ENCODE data around the gene CCNJL. TPM values are rescaled to one million over a fixed set of nuclear protein-coding genes. Genes with fewer than 3 reads are reported as not detected.
"Not testable (repeated sequence)": the region's sequence is repeated elsewhere in the genome, so short reads cannot be mapped to it uniquely, and the experiment has no call there.

CCNJL gene
- total and polyA plus RNA-seq, 7 donors: 0.16 to 18.7 (median 4.7) TPM

- 58 to 79% methylated on average over 6 of the region's 6 CpGs for WGBS, 2 donors
- H3K27ac ChIP-seq: no peak overlapping the region
- H3K4me1 ChIP-seq: peaks cover 0 to 5% (median 4%) of the 10 kb centered on the region in 4 donors
- peak; percentile 49 for DNase-seq
- TF ChIP-seq POLR2A (IDR thresholded peaks at IDR 0.05): no peak
- TF ChIP-seq POLR2AphosphoS5 (IDR thresholded peaks at IDR 0.05): no peak
- no peak for TF ChIP-seq EP300 (IDR thresholded peaks at IDR 0.05)
- TF ChIP-seq, protein P1, sequence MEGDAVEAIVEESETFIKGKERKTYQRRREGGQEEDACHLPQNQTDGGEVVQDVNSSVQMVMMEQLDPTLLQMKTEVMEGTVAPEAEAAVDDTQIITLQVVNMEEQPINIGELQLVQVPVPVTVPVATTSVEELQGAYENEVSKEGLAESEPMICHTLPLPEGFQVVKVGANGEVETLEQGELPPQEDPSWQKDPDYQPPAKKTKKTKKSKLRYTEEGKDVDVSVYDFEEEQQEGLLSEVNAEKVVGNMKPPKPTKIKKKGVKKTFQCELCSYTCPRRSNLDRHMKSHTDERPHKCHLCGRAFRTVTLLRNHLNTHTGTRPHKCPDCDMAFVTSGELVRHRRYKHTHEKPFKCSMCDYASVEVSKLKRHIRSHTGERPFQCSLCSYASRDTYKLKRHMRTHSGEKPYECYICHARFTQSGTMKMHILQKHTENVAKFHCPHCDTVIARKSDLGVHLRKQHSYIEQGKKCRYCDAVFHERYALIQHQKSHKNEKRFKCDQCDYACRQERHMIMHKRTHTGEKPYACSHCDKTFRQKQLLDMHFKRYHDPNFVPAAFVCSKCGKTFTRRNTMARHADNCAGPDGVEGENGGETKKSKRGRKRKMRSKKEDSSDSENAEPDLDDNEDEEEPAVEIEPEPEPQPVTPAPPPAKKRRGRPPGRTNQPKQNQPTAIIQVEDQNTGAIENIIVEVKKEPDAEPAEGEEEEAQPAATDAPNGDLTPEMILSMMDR (IDR thresholded peaks at IDR 0.05): no peak
- intact Hi-C loops (cut with DNase I): no loop called here
- H3K9me3 ChIP-seq: no peaks in the 10 kb centered on the region
- H3K36me3 ChIP-seq: peaks cover 0 to 6% (median 0%) of the 10 kb centered on the region in 4 donors
- no peak overlapping the region for H3K4me3 ChIP-seq
- no peaks in the 10 kb centered on the region for H3K27me3 ChIP-seq
Observed at GRCh38 chr5:160347448-160347847, 35.1 kb upstream of the CCNJL start.

DNA sequence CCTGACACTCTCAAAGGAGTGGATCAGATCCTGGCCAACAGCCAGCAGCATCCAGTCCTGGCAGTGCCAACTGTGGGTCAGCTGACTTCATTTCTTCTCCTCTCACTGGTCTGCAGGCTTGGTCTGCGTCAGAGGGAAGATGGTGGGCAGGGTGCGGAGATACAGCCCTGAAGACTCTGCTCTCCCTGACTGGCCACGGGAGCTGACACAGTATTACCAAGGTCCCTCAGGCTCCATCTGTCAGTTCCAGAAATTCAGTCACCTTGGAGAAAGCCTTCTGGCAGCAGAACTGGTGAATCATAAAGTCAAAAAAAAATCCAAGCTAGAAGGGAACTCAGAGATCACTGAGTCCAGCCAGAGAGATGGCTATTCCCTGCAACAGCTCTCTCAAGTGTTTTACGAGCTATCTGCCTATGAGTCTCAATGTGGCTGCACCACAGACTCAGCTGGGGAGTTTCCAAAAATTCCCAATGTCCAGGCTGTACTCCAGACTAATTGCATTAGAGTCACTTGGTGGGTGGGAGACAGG, 30.1 kb upstream of the CCNJL start:
- Histone ChIP-seq H3K4me3 (no peak overlapping the region), H3K27me3 (no peaks in the 10 kb centered on the region), H3K27ac (no peak overlapping the region), H3K4me1 (peaks cover 0 to 5% (median 4%) of the 10 kb centered on the region in 4 donors), H3K9me3 (no peaks in the 10 kb centered on the region), H3K36me3 (no peaks in the 10 kb centered on the region)
- peak; percentile 60 for DNase-seq
- no peak for TF ChIP-seq EP300 (IDR thresholded peaks at IDR 0.05)
- TF ChIP-seq POLR2AphosphoS5 (IDR thresholded peaks at IDR 0.05): no peak
- TF ChIP-seq, protein P1 (IDR thresholded peaks at IDR 0.05): no peak
- TF ChIP-seq POLR2A (IDR thresholded peaks at IDR 0.05): no peak
- WGBS, 2 donors: 88% methylated on average over 4 of the region's 4 CpGs
- intact Hi-C loops (cut with DNase I): no loop called here

DNA sequence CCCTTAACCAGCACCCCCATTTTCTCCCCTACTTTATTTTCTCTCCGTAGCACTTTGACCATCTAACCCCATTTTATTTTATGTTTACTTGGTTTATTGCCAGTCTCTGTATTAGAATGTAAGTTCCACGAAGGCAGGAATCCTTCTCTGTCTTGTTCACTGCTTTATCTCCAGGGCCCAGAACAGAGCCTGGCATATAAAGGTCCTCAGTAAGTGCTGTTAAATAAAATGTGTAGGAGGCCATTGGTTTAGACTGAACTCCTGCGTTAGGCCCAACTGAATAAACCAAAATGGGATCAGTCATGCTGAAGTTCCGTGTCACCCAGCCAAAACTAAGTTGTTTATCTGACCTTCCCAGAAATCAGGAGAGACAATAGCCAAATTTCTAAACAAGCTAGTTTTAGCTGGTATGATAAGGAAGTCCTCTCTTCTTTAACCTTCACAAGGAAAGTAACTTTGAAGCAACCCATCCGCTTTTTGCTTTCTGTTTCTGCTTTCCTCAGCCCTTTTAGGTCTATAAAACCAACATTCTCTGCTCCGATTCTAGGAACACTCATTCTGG, 29.0 kb upstream of the CCNJL start:
- Histone ChIP-seq H3K36me3 (no peaks in the 10 kb centered on the region), H3K27ac (no peak overlapping the region), H3K9me3 (no peaks in the 10 kb centered on the region), H3K27me3 (no peaks in the 10 kb centered on the region), H3K4me1 (peaks cover 0 to 5% (median 4%) of the 10 kb centered on the region in 4 donors), H3K4me3 (no peak overlapping the region)
- no peak for TF ChIP-seq POLR2AphosphoS5 (IDR thresholded peaks at IDR 0.05)
- TF ChIP-seq, protein P1 (IDR thresholded peaks at IDR 0.05): no peak
- TF ChIP-seq POLR2A (IDR thresholded peaks at IDR 0.05): no peak
- no peak for TF ChIP-seq EP300 (IDR thresholded peaks at IDR 0.05)
- 75 to 76% methylated on average over 6 of the region's 6 CpGs for WGBS, 2 donors
- peak; percentile 4 for DNase-seq
- intact Hi-C loops (cut with DNase I): no loop called here

DNA sequence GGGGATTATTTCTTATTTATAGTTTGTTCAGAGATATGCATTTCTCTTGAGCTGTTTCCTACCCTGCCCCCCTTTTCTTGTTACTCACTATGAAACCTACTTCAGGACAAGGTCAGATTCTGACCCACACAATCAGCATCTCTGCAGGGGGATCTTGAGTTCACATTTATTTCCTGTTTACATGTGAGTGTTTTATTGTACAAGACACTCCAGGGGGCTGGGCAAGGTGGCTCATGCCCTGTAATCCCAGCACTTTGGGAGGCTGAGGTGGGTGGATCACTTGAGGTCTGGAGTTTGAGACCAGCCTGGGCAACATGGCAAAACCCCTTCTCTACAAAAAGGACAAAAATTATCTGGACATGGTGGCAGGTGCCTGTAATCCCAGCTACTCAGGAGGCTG, 28.1 kb upstream of the CCNJL start:
- intact Hi-C loops (cut with DNase I); H3K4me3 ChIP-seq; H3K27me3 ChIP-seq; H3K36me3 ChIP-seq; H3K27ac ChIP-seq; H3K9me3 ChIP-seq; H3K4me1 ChIP-seq: not testable (repeated sequence)
- DNase-seq: peak; percentile 15

- H3K4me1 ChIP-seq: no peaks in the 10 kb centered on the region
- H3K9me3 ChIP-seq: no peaks in the 10 kb centered on the region
- intact Hi-C loops (cut with DNase I): no loop called here
- DNase-seq: peak; percentile 17
- H3K36me3 ChIP-seq: no peaks in the 10 kb centered on the region
- no peak overlapping the region for H3K27ac ChIP-seq
- WGBS, 2 donors: 78 to 93% methylated on average over 10 of the region's 10 CpGs
- no peak overlapping the region for H3K4me3 ChIP-seq
- no peak for TF ChIP-seq EP300 (IDR thresholded peaks at IDR 0.05)
- H3K27me3 ChIP-seq: no peaks in the 10 kb centered on the region
Observed at GRCh38 chr5:160339406-160340130, 27.2 kb upstream of the CCNJL start.

DNA sequence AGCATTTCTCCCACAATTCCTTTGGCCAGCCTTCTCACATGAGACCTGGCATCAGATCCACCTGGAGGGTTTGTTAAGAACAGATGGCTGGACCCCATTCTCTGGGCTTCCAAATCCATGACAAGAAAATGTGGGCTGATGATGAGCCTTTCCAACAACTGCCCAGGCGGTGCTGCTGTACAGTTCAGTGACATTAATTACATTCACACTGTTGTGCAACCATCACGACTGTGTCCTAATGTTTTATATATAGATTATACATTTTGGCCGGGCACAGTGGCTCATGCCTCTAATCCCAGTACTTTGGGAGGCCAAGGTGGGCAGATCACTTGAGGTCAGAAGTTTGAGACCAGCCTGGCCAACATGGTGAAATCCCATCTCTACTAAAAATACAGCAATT, 22.4 kb upstream of the CCNJL start:
- H3K4me3 ChIP-seq; H3K4me1 ChIP-seq; H3K27ac ChIP-seq; H3K9me3 ChIP-seq; H3K36me3 ChIP-seq; intact Hi-C loops (cut with DNase I); H3K27me3 ChIP-seq: not testable (repeated sequence)
- 82 to 88% methylated on average over 3 of the region's 3 CpGs for WGBS, 2 donors
- peak; percentile 45 for DNase-seq

Measured in sigmoid colon (tissue), 7 donors.